Embryonic facial prominence (tissue), 1 donor: ENCODE measurements around the gene PBX1.
"Not testable (repeated sequence)": the region's sequence is repeated elsewhere in the genome, so short reads cannot be mapped to it uniquely, and the experiment has no call there.

Experiments
- DNase-seq: peaks from one replicate; pipeline ENCODE4 v3.0.0-alpha.2; 2016; ENCODE audit errors: extremely low spot score

The PBX1 gene

DNA sequence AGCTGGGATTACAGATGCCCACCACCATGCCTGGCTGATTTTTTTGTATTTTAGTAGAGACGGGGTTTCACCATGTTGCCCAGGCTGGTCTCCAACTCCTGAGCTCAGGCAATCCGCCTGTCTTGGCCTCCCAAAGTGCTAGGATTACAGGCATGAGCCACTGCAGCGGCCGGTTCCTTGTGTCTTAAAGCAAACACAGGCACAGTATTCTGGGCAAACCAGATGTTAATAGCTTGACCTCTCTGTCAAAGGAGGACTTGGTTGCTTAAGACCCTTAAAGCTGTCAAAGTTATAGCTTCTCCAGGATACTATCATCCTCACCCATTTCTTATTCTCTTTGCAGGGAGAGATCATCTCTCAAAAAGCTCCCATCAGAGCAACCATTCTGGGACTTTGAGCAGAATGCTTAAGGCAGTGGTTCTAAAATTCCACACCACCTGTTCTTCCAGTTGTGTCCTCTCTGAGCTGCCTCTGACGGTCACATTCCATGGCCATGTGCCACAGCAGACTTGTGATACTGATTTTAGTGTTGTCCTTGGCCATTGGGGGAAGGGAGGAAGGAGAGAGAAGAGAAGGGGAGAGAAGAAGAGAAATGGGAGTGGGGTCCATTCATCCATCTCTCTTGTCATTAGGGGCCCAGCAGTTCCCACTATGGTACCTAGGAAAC is 81.8 kb downstream of the PBX1 start:
- no peak for DNase-seq

DNA sequence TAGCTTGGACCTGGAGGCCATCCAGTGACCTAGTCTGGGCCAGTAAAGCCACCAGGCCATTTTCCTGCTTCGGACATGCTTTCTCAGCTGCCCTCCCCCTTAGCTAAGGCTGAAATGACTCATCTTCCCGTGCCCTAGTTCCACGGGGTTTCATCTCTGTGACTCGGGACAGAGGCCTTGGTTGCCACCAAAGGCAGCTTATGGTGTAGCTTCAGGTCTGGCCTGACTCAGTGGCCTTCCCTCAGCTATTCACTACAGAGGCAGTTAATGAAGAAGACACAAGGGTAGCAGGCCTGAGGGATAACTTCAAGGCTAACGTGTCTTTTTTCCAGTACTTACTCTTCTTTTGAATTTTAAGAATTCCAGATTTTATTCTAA is 82.4 kb downstream of the PBX1 start:
- no peak for DNase-seq

DNA sequence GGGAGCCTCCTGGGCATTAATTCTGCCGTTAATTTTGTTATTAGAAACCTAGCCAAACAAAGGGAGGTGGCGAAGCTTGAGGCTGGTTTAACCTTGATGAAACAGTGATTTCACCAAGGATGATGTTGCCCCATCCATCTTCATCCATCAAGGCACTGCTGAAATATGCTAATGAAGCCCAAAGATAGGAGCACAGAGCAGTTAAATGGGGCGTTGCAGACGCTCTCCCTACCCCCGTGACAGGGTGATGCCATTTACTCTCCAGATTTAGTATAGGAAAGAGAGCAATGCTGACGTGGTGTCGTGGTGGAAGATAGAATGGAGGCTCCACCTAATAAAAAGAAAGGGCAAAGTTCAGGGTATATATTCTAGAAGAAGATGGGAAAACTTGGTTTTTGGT is 84.0 kb downstream of the PBX1 start:
- DNase-seq: no peak

DNA sequence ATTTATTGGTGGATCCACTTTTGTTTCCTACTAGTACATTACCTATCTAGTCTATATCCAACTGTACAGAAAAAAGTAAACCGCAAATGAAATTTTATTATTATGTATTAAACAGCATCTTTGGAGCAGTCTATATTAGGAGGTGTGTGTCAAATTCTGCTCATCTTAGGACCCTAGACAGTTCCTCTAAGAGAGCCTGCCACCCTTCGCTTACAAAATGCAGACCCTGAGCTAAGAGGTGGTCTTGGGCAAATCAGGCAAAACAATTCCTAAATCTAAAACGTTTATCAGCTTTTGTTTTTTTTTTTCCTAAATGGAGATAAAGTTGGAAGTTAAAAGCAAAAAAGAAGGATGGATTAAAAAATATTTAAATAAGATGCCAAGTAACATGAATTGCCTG is 85.3 kb downstream of the PBX1 start:
- no peak for DNase-seq

DNA sequence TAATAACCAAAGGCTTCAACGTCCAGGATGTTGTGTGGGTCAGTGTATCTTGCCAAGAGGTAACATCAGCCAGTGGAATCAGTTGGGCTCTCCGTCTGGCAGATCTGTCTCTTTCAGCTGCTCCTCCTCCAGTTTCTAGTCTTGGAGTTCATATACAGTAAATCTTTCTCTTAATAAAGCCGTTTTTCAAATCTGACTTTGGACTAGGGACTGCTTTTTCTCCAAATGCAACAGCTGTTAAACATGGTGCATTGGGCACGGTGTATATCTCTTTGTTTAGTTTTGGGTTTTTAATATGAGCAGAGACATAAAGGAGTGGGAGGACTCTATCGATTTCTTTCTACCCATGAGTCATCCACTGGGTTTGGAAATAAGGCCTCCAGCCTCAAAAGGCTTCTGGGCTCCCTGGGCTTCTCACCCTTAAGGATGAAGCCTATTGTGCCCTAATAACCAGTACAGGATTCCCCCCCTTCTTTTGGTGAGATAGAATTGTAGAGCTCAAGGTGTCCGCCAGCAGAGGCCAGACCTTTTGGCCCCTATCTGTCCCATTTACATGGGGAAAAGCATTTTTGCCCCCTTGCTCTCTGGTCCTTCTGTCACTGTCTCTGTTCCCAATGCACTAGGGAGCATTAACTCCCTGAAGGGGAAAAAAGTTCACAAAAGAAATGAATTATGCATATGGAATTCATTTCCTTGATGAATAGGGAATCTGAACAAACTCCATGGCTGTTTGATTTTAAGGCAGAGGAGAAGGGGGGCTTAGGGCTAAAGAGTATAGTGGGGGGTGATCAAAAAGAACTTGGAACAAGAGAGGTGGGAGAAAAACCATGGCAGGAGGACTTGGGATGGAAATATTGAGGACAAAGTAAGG is 86.0 kb downstream of the PBX1 start:
- no peak for DNase-seq

DNA sequence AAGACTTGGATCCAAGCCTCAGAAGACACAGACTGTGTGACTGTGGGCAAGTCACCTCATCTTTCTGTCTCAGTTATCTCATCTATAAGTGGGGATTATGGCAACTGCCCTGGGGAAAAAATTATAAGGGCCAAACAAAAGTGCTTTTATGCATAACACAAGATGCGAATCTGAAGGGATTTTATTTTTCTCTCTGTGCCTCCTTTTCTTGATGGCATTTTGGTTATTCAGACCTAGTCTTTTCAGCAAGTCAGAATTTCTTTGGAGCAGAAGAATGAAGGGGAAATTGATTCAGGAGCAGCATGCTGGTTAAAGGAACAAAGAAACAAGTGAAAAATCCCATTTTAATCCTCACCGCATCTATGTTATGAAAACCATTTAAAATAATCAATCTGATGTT is 86.9 kb downstream of the PBX1 start:
- no peak for DNase-seq

GRCh38 chr1:164647211-164647610 is 88.2 kb downstream of the PBX1 start:
- no peak for DNase-seq

DNA sequence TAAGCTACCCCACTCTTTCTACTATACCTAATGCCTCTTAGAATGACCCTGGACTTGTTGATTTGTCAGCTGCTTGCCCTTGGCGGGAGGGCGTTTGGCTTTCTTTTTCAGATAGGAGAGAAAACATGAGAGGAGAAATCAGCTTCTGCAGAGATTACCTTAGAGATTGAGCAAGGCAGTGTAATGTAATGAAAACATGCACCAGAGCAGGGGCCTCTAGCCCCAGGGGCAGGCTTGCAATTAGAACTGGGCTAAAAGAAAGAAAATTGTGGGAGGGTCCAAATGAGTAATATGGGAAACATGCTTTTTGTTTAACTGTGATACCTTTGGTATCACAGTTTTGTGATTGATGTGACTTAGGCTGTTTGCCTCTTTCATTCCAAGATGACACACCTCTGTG is 89.7 kb downstream of the PBX1 start:
- no peak for DNase-seq

- no peak for DNase-seq
Measured at GRCh38 chr1:164649146-164649545, 90.2 kb downstream of the PBX1 start.

DNA sequence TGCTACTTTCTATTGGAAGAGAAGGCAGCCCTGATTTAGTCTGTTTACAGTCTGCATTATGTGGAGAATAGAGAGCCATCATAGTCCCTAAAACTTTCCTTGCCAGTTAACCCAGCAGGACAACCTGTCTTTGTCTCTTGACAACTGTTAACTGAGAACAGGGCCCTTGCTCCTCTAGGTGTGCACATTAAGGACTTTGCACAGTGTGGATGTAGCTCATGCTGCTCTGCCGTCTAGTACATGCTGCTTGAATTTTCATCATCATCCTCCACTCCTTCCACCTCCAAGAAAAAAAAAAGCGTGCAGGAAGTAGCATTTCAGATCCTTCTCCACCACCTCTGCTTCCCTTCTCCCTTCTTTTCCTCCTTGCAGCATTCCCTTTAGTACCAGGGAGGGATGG is 91.5 kb downstream of the PBX1 start:
- no peak for DNase-seq

GRCh38 chr1:164651351-164651951 is 92.5 kb downstream of the PBX1 start:
- no peak for DNase-seq

GRCh38 chr1:164652969-164653368 is 94.0 kb downstream of the PBX1 start:
- not testable (repeated sequence) for DNase-seq

DNA sequence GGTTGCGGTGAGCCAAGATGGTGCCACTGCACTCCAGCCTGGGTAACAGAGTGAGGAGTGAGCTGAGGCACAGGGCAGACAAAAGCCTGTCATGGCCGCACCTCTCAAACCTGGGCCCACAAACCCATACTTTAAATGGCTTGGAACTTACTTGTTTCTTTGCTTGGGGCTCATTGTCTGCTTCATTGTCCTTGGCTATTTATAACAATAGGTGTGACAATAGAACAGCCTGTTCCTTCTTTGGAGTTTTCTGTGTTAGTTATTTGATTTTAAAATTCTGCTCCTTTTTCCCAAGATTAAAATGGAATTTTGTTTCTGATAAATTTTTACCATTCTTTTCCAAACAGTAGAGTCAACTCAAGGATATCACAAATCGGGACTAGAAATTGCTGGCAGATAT is 94.7 kb downstream of the PBX1 start:
- no peak for DNase-seq

- DNase-seq: no peak
Measured at GRCh38 chr1:164654200-164654599, 95.2 kb downstream of the PBX1 start.

DNA sequence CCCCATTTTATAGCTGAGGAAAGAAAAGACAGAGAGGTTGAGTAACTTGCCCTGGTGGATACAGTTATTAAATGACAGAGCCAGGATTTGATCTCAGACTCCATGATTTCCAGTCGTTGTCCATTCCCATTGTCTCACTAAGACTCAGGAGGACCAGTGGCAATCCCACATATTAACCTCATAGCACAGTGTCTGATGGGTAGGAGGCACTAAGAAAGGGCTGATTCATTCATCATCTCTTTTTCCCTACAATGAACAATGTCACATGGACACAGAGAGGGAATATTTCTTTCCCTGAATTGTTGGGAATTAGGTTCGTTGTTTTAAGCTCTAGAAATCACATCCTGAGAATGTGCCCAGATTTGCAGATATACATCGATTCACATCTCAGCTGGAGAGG is 99.9 kb downstream of the PBX1 start:
- no peak for DNase-seq

DNA sequence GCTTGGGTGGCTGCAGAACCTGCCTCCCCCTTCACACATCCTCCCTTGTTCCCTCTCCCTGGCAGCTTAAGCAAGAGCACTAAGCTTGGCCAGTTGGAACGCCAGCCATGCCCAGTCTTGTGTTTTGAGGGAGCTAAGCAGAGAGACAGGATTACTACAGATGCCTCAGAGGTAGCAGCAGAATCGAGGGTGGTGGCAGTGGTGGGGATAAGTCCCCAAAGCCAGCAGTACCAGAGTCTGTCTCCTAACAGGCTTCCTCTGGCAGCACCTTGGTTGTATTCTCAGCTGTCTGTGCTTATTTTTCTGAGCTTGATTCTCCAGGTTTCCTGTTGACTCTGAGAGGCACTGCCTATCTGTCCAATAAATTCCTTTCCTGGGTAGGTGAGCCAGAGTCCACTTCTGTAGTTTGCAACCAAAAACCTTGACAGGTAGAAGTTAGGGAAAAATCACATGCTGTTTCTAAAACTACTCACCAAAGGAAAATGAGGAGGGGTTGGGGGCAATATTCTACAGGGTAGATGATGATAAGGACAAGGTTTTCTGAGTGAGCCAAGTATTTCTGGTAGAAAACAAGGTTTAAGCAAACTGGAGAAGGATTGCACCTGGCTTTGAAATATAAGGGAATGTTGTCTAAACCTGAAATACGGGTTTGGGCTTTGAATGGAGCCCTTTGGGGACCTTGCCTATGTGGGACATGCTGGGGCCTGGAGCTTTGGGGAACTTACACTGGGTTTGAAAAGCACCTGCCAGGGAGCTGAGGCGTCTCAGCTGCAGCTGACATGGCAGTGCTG is 100.8 kb downstream of the PBX1 start:
- DNase-seq: no peak

GRCh38 chr1:164660412-164660772 is 101.4 kb downstream of the PBX1 start:
- DNase-seq: no peak

DNA sequence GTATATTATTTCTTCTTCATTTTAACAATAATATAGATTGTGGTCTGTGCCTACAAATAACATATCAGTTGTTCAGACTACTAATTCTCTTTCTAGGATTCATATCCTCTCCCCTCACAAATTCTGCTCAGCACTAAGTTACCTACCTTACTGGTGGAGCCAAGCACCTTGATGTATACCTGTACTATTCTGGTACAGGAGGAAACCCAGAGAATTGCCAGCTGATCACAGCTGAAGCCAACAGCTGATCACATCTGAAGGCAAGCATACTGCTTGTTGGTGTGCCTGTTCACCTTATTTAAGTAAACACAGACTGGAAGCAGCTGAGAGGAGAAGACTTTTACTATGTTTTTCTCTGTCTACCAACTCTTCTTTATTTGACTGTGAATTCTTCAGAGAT is 101.8 kb downstream of the PBX1 start:
- no peak for DNase-seq

DNA sequence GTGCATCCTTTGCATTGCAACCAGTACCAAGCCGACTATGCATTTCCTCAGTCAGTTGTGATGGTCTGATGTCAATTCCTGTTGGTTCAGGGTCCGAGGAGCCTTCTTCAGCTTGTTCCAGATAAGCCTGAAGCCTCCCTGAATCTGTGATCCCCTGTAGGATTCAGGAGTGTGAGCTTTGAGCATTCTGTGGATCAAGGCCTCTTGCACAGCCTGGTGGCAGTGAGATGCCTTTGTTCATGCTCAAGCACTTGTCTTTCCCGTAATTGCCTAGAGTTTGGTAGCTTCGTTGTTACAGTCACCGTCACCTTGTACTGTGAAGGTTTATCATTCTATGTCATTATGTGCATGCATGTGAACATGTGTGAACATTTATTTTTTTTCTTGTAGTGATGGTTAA is 103.5 kb downstream of the PBX1 start:
- DNase-seq: no peak

GRCh38 chr1:164662955-164663354 is 104.0 kb downstream of the PBX1 start:
- DNase-seq: no peak

- DNase-seq: no peak
Measured at GRCh38 chr1:164664127-164664526, 105.1 kb downstream of the PBX1 start.

GRCh38 chr1:164667001-164667400 is 108.0 kb downstream of the PBX1 start:
- no peak for DNase-seq
